IMR-90 (cell line): ENCODE measurements around the gene ZW10. TPM values are rescaled to one million over a fixed set of nuclear protein-coding genes. Genes with fewer than 3 reads are reported as not detected.

Experiments
- ATAC-seq: fragments of 200-7000 bp; cut with Tn5 transposase; 2 replicates; pipeline ENCODE4 v1.9.1; 2020; ENCODE audit warnings: low read depth, mild to moderate bottlenecking, moderate library complexity
- BruUV-seq: library from RNA; stranded (reverse); fragments of 400-500 nt; replicated peaks from 2 replicates; lab custom pipeline; 2021; lab: Mats Ljungman, UMichigan
- CTCF ChIA-PET: fragments of 300-600 bp; formaldehyde crosslinking; extraction: SDS; loops from one replicate; lab custom pipeline; 2021; ENCODE audit warnings: antibody characterized with exemption; lab: Yijun Ruan, JAX
- POLR2A ChIA-PET: fragments of 300-600 bp; sonication (Branson Sonifier 250); formaldehyde crosslinking; loops from one replicate; lab custom pipeline; 2022; ENCODE audit warnings: antibody characterized with exemption; ENCODE audit not compliant: unreplicated experiment; lab: Charles Lee
- DNase-seq: peaks from one replicate; pipeline ENCODE4 v3.0.0; 2013
- H2AFZ ChIP-seq: replicated peaks from 2 replicates; pipeline ENCODE3; 2013; ENCODE audit warnings: low read length, mild to moderate bottlenecking; ENCODE audit not compliant: poor library complexity
- H2AK5ac ChIP-seq: 2 replicates; pipeline ENCODE4 v1.6.1; 2013; ENCODE audit warnings: low read depth, low read length, inconsistent platforms
- H2AK9ac ChIP-seq: replicated peaks from 2 replicates; pipeline ENCODE3; 2013; ENCODE audit warnings: mild to moderate bottlenecking, low read depth, low read length, moderate library complexity; ENCODE audit not compliant: poor library complexity
- H2BK120ac ChIP-seq: 2 replicates; pipeline ENCODE4 v1.6.1; 2013; ENCODE audit warnings: low read depth, low read length, inconsistent platforms
- H2BK15ac ChIP-seq: 3 replicates; pipeline ENCODE4 v1.6.1; 2013; ENCODE audit warnings: low read depth, low read length, inconsistent platforms
- H2BK20ac ChIP-seq: 2 replicates; pipeline ENCODE4 v1.6.1; 2013; ENCODE audit warnings: low read depth, mild to moderate bottlenecking, inconsistent platforms, low read length, moderate library complexity
- H2BK5ac ChIP-seq: 2 replicates; pipeline ENCODE4 v1.6.1; 2013; ENCODE audit warnings: mild to moderate bottlenecking, low read depth, low read length, inconsistent platforms; ENCODE audit not compliant: poor library complexity, severe bottlenecking
- H3K14ac ChIP-seq: replicated peaks from 2 replicates; pipeline ENCODE4 v1.6.1; 2013; ENCODE audit warnings: low read depth, low read length, inconsistent platforms
- H3K18ac ChIP-seq: 2 replicates; pipeline ENCODE4 v1.6.1; 2013; ENCODE audit warnings: low read depth, low read length, control low read depth
- H3K23ac ChIP-seq: 2 replicates; pipeline ENCODE4 v1.6.1; 2013; ENCODE audit warnings: low read depth, low read length, inconsistent platforms
- H3K27ac ChIP-seq: 2 replicates; pipeline ENCODE4 v1.5.1; 2013; ENCODE audit warnings: mild to moderate bottlenecking, control low read depth, low read length; ENCODE audit not compliant: insufficient read depth
- H3K27me3 ChIP-seq: 2 replicates; pipeline ENCODE4 v1.6.1; 2013; ENCODE audit warnings: low read length; ENCODE audit not compliant: control insufficient read depth, insufficient read depth
- H3K36me3 ChIP-seq: 2 replicates; pipeline ENCODE4 v1.6.1; 2013; ENCODE audit warnings: low read length, mixed read lengths; ENCODE audit not compliant: control insufficient read depth, insufficient read depth
- H3K4ac ChIP-seq: 2 replicates; pipeline ENCODE4 v1.6.1; 2013; ENCODE audit warnings: low read depth, low read length, inconsistent platforms
- H3K4me1 ChIP-seq: 2 replicates; pipeline ENCODE4 v1.6.1; 2013; ENCODE audit warnings: low read length, mixed read lengths; ENCODE audit not compliant: control insufficient read depth, insufficient read depth
- H3K4me2 ChIP-seq: 2 replicates; pipeline ENCODE4 v1.6.1; 2013; ENCODE audit warnings: low read depth, mild to moderate bottlenecking, control low read depth, low read length, moderate library complexity
- H3K4me3 ChIP-seq: 2 replicates; pipeline ENCODE4 v1.5.1; 2013; ENCODE audit warnings: low read depth, mild to moderate bottlenecking, control low read depth, low read length, moderate library complexity; ENCODE audit not compliant: insufficient read depth
- H3K56ac ChIP-seq: 2 replicates; pipeline ENCODE4 v1.6.1; 2013; ENCODE audit warnings: low read length, inconsistent platforms; ENCODE audit not compliant: insufficient read depth; ENCODE audit errors: extremely low read depth
- H3K79me1 ChIP-seq, 2 experiments: 2 replicates each; pipeline ENCODE4 v1.6.1; 2013; ENCODE audit warnings: low read length in 2 of 2, inconsistent platforms in 1 of 2, low read depth in 1 of 2
- H3K9ac ChIP-seq: 2 replicates; pipeline ENCODE4 v1.6.1; 2013; ENCODE audit warnings: low read depth, low read length, control low read depth
- H3K9me1 ChIP-seq: 2 replicates; pipeline ENCODE4 v1.6.1; 2013; ENCODE audit warnings: low read length, inconsistent platforms; ENCODE audit not compliant: insufficient read depth
- H3K9me3 ChIP-seq: 2 replicates; pipeline ENCODE4 v1.6.1; 2013; ENCODE audit warnings: low read length; ENCODE audit not compliant: control insufficient read depth, insufficient read depth
- H4K20me1 ChIP-seq: 2 replicates; pipeline ENCODE4 v1.6.1; 2013; ENCODE audit warnings: low read length, inconsistent platforms; ENCODE audit not compliant: insufficient read depth
- H4K5ac ChIP-seq: 2 replicates; pipeline ENCODE4 v1.6.1; 2013; ENCODE audit warnings: mild to moderate bottlenecking, low read depth, low read length, control low read depth
- H4K8ac ChIP-seq, 2 experiments: 2 replicates each; pipeline ENCODE4 v1.6.1; 2013; ENCODE audit warnings: low read depth in 2 of 2, low read length in 2 of 2, control low read depth in 1 of 2, inconsistent platforms in 1 of 2
- H4K91ac ChIP-seq: 2 replicates; pipeline ENCODE4 v1.6.1; 2013; ENCODE audit warnings: low read depth, low read length, inconsistent platforms; ENCODE audit not compliant: insufficient read depth
- BHLHE40 ChIP-seq: fragments of 150-350 bp; IDR thresholded peaks from 2 replicates; pipeline ENCODE4 v1.6.1; 2016; ENCODE audit warnings: mild to moderate bottlenecking, low read depth, low read length
- CEBPB ChIP-seq: IDR thresholded peaks from 2 replicates; pipeline ENCODE4 v1.6.1; 2012; ENCODE audit warnings: low read depth, low read length, improper control_type of control experiment
- CHD1 ChIP-seq: IDR thresholded peaks from 2 replicates; pipeline ENCODE4 v1.6.1; 2012; ENCODE audit warnings: low read depth, low read length, improper control_type of control experiment
- CTCF ChIP-seq: conservative IDR thresholded peaks from 2 replicates; pipeline ENCODE4 v1.5.1; 2012; ENCODE audit warnings: mild to moderate bottlenecking, low read depth, low read length, improper control_type of control experiment
- FOS ChIP-seq: fragments of 150-350 bp; IDR thresholded peaks from 2 replicates; pipeline ENCODE4 v1.6.1; 2016; ENCODE audit warnings: low read depth, low read length
- MAFK ChIP-seq: IDR thresholded peaks from 2 replicates; pipeline ENCODE4 v1.6.1; 2012; ENCODE audit warnings: low read depth, low read length, improper control_type of control experiment
- MAZ ChIP-seq: IDR thresholded peaks from 2 replicates; pipeline ENCODE4 v1.6.1; 2012; ENCODE audit warnings: low read depth, mild to moderate bottlenecking, low read length, improper control_type of control experiment, moderate library complexity, borderline replicate concordance
- MXI1 ChIP-seq: IDR thresholded peaks from 2 replicates; pipeline ENCODE4 v1.6.1; 2012; ENCODE audit warnings: low read depth, mild to moderate bottlenecking, low read length, moderate library complexity, borderline replicate concordance
- NFE2L2 ChIP-seq: fragments of 150-350 bp; IDR thresholded peaks from 2 replicates; pipeline ENCODE4 v1.6.1; 2016; ENCODE audit warnings: low read depth, mild to moderate bottlenecking, low read length
- POLR2A ChIP-seq: IDR thresholded peaks from 2 replicates; pipeline ENCODE4 v1.6.1; 2012; ENCODE audit warnings: mild to moderate bottlenecking, low read depth, low read length
- RAD21 ChIP-seq: IDR thresholded peaks from 2 replicates; pipeline ENCODE4 v1.6.1; 2012; ENCODE audit warnings: low read length, improper control_type of control experiment
- RCOR1 ChIP-seq: IDR thresholded peaks from 2 replicates; pipeline ENCODE4 v1.6.1; 2012; ENCODE audit warnings: mild to moderate bottlenecking, low read length, improper control_type of control experiment; ENCODE audit not compliant: insufficient replicate concordance
- RFX5 ChIP-seq: IDR thresholded peaks from 2 replicates; pipeline ENCODE4 v1.8.0; 2012; ENCODE audit warnings: low read depth, mild to moderate bottlenecking, low read length, moderate library complexity
- SMC3 ChIP-seq: fragments of 150-350 bp; IDR thresholded peaks from 2 replicates; pipeline ENCODE4 v1.6.1; 2016; ENCODE audit warnings: low read depth, mild to moderate bottlenecking, antibody characterized with exemption, low read length, moderate library complexity
- WGBS, 2 experiments: methylation state at CpG; one replicate each; pipeline versions ENCODE4 v1.1.5 to v1.1.7; 2013; ENCODE audit warnings: missing lambda C conversion rate in 2 of 2; ENCODE audit not compliant: insufficient read length in 1 of 2; ENCODE audit errors: extremely low coverage in 2 of 2; 5-methylcytosine and 5-hydroxymethylcytosine counted together
- dilution Hi-C: fragments of 300-500 bp; cut with HindIII; formaldehyde crosslinking; loops from one replicate; pipeline ENCODE4 v1.14.3; 2018; ENCODE audit warnings: low sequenced_read_pairs; ENCODE audit not compliant: unreplicated experiment
- in situ Hi-C: fragments of 300-500 bp; cut with MboI; formaldehyde crosslinking; loops from 3 replicates; pipeline ENCODE4 v1.14.3; 2019; ENCODE audit warnings: low sequenced_read_pairs, inconsistent platforms, mixed read lengths
- intact Hi-C: fragments of 100-400 bp; cut with micrococcal nuclease; formaldehyde crosslinking; loops from 2 replicates; pipeline ENCODE4 v1.10.0; 2022
- polyA plus RNA-seq, 3 experiments: library from polyadenylated mRNA; depleted of rRNA; stranded (reverse); fragments of >200 nt; gene quantifications; 2 replicates each; pipeline ENCODE4 v1.2.3, GENCODE V29; 2012; ENCODE audit warnings: low replicate concordance in 1 of 3
- total RNA-seq: library from RNA; depleted of rRNA; stranded (reverse); fragments of >200 nt; gene quantifications from 2 replicates; pipeline ENCODE4 v1.2.3, GENCODE V29; 2012
- TF ChIP-seq, protein P1 (sequence below): fragments of 150-350 bp; IDR thresholded peaks from 2 replicates; pipeline ENCODE4 v1.6.1; 2016; ENCODE audit warnings: low read depth, mild to moderate bottlenecking, low read length, moderate library complexity, borderline replicate concordance
- TF ChIP-seq, protein P2 (sequence below): fragments of 150-350 bp; IDR thresholded peaks from 2 replicates; pipeline ENCODE4 v1.6.1; 2017; ENCODE audit warnings: mild to moderate bottlenecking, antibody characterized with exemption, low read length, low read depth

ZW10 gene
- total and polyA plus RNA-seq, 2 of the 4 experiments (the other 2 are of a cell fraction), result 10.3 to 30.6 TPM

GRCh38 chr11:113806406-113806805 is 32.9 kb upstream of the ZW10 start:
- ChIA-PET POLR2A (no interaction called here), CTCF (interaction anchor here (0.6 to 1.9 kb wide), 5 partner anchors 9 to 456 kb away, joined by 4 to 6 read pairs (median 6); no protein-coding TSS in a partner anchor)
- Histone ChIP-seq H3K9ac (no peak overlapping the region), H3K4me2 (no peak overlapping the region), H3K14ac (no peak overlapping the region), H3K4ac (no peak overlapping the region), H4K8ac (no peak overlapping the region), H4K91ac (no peak overlapping the region), H3K27ac (no peak overlapping the region), H3K79me1 (no peaks in the 10 kb centered on the region), H2BK20ac (no peak overlapping the region), H2AFZ (no peak overlapping the region), H3K56ac (no peak overlapping the region), H4K5ac (no peak overlapping the region), H3K4me3 (no peak overlapping the region), H3K9me1 (no peaks in the 10 kb centered on the region), H2BK120ac (no peak overlapping the region), H2BK5ac (no peak overlapping the region), H3K23ac (no peak overlapping the region), H3K4me1 (no peaks in the 10 kb centered on the region), H2AK9ac (no peak overlapping the region), H3K18ac (no peak overlapping the region), H3K36me3 (peaks cover 13% of the 10 kb centered on the region), H3K27me3 (no peaks in the 10 kb centered on the region), H2AK5ac (no peak overlapping the region), H4K20me1 (no peaks in the 10 kb centered on the region), H3K9me3 (no peaks in the 10 kb centered on the region), H2BK15ac (no peak overlapping the region)
- peak; percentile 7 for DNase-seq
- 0 out of 2 replicates have a peak, but pooled peaks have one; percentile 35 for TF ChIP-seq CTCF
- TF ChIP-seq NFE2L2, result no peak
- no peak for TF ChIP-seq BHLHE40
- no peak for TF ChIP-seq MXI1
- no peak for TF ChIP-seq MAZ
- TF ChIP-seq CEBPB, result no peak
- no peak for TF ChIP-seq POLR2A
- no peak for TF ChIP-seq MAFK
- TF ChIP-seq, protein P1, sequence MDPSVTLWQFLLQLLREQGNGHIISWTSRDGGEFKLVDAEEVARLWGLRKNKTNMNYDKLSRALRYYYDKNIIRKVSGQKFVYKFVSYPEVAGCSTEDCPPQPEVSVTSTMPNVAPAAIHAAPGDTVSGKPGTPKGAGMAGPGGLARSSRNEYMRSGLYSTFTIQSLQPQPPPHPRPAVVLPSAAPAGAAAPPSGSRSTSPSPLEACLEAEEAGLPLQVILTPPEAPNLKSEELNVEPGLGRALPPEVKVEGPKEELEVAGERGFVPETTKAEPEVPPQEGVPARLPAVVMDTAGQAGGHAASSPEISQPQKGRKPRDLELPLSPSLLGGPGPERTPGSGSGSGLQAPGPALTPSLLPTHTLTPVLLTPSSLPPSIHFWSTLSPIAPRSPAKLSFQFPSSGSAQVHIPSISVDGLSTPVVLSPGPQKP, result no peak
- TF ChIP-seq RAD21, result 0 out of 2 replicates have a peak, but pooled peaks have one; percentile 16
- TF ChIP-seq RFX5, result no peak
- TF ChIP-seq SMC3, result peak; percentile 21; the same call in 1 of the 2 replicates
- TF ChIP-seq, protein P2, sequence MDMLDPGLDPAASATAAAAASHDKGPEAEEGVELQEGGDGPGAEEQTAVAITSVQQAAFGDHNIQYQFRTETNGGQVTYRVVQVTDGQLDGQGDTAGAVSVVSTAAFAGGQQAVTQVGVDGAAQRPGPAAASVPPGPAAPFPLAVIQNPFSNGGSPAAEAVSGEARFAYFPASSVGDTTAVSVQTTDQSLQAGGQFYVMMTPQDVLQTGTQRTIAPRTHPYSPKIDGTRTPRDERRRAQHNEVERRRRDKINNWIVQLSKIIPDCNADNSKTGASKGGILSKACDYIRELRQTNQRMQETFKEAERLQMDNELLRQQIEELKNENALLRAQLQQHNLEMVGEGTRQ, result no peak
- TF ChIP-seq RCOR1, result no peak
- TF ChIP-seq CHD1, result no peak
- no peak for TF ChIP-seq FOS
- BruUV-seq, result no TSS peak
- ATAC-seq, result peak; percentile 75
- WGBS, 2 experiments, result no CpG with 5 or more reads among the region's 2 CpGs
- dilution Hi-C loops, result no loop called here
- intact Hi-C loops, result loop anchor here (1.0 kb wide), 1 partner anchor 455 kb away; no protein-coding TSS in a partner anchor
- in situ Hi-C loops, result no loop called here
